Measurements from ENCODE around the gene NFKBIB.

- TF ChIP-seq CTCF (IDR thresholded peaks at IDR 0.05; ENCODE audit: borderline replicate concordance, extremely low read depth, low read length, poor library complexity, severe bottlenecking), result no peak
- TF ChIP-seq EZH2 (IDR thresholded peaks at IDR 0.05; ENCODE audit: borderline replicate concordance, low read depth, low read length, severe bottlenecking), result no peak
Measured at GRCh38 chr19:38853214-38853613, 46.6 kb upstream of the NFKBIB start.
